AG04450 (cell line): ENCODE data around the gene PRTG. TPM values are rescaled to one million over a fixed set of nuclear protein-coding genes. Genes with fewer than 3 reads are reported as not detected.
"Not testable (repeated sequence)": the region's sequence is repeated elsewhere in the genome, so short reads cannot be mapped to it uniquely, and the experiment has no call there.

Experiments used
- CTCF ChIA-PET: fragments of 300-600, 350-600 bp; formaldehyde crosslinking; extraction: SDS; loops from one replicate; lab custom pipeline; 2022; ENCODE audit warnings: antibody characterized with exemption, inconsistent platforms; lab: Charles Lee
- POLR2A ChIA-PET: fragments of 350-600 bp; formaldehyde crosslinking; extraction: SDS; loops from one replicate; lab custom pipeline; 2021; ENCODE audit warnings: antibody characterized with exemption, inconsistent platforms; lab: Yijun Ruan, JAX
- DNase-seq: peaks from one replicate; pipeline ENCODE4 v3.0.0-alpha.2; 2011; ENCODE audit warnings: low read depth, low spot score
- H3K27ac ChIP-seq: one replicate; pipeline ENCODE4 v1.5.1; 2012; ENCODE audit warnings: low read depth, low read length, control low read depth
- H3K27me3 ChIP-seq: one replicate; pipeline ENCODE4 v1.6.0; 2012; ENCODE audit warnings: low read length; ENCODE audit not compliant: control insufficient read depth, insufficient read depth
- H3K4me3 ChIP-seq: 2 replicates; pipeline ENCODE4 v1.5.1; 2011; ENCODE audit warnings: mild to moderate bottlenecking, low read depth, low read length, control low read depth
- H3K9me3 ChIP-seq: 2 replicates; pipeline ENCODE4 v1.5.1; 2012; ENCODE audit warnings: low read length; ENCODE audit not compliant: control insufficient read depth, insufficient read depth
- polyA plus RNA-seq: library from polyadenylated mRNA; depleted of rRNA; stranded (reverse); fragments of >200 nt; gene quantifications from 2 replicates; pipeline ENCODE4 v1.2.3, GENCODE V29; 2011
- TF ChIP-seq, protein P1 (sequence below): IDR thresholded peaks from 2 replicates; pipeline ENCODE4 v1.5.1; 2011; ENCODE audit warnings: low read depth, low read length, control low read depth, inconsistent platforms

Gene PRTG
- polyA plus RNA-seq, 1 experiment, result 1.2 TPM

DNA sequence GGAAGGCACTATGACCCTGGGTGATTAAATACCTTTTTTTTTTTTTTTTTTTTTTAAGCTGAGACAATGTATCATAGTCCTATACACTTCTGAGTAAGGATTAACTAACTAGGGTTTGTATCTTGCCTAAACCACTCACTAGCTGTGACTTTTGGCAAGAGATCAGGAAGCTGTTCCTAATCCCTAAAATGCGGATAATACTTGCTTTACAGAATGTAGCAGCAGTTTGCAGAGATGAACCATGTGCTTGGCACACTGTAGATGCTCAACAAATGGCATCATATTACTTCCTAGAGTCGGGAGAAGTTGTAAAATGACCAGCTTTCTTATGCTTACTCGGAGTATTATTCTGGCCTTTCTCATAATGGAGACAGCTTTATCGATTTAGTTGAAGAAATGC lies 129.2 kb downstream of the PRTG start:
- H3K27ac ChIP-seq, result no peak overlapping the region
- H3K4me3 ChIP-seq, result no peak overlapping the region
- H3K27me3 ChIP-seq, result no peaks in the 10 kb centered on the region
- POLR2A ChIA-PET, result no interaction called here
- H3K9me3 ChIP-seq, result no peaks in the 10 kb centered on the region
- CTCF ChIA-PET, result interaction anchor here (0.6 kb wide), 2 partner anchors 299 to 447 kb away, joined by 3 read pairs; no protein-coding TSS in a partner anchor
- TF ChIP-seq, protein P1, sequence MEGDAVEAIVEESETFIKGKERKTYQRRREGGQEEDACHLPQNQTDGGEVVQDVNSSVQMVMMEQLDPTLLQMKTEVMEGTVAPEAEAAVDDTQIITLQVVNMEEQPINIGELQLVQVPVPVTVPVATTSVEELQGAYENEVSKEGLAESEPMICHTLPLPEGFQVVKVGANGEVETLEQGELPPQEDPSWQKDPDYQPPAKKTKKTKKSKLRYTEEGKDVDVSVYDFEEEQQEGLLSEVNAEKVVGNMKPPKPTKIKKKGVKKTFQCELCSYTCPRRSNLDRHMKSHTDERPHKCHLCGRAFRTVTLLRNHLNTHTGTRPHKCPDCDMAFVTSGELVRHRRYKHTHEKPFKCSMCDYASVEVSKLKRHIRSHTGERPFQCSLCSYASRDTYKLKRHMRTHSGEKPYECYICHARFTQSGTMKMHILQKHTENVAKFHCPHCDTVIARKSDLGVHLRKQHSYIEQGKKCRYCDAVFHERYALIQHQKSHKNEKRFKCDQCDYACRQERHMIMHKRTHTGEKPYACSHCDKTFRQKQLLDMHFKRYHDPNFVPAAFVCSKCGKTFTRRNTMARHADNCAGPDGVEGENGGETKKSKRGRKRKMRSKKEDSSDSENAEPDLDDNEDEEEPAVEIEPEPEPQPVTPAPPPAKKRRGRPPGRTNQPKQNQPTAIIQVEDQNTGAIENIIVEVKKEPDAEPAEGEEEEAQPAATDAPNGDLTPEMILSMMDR, result no peak
- no peak for DNase-seq

DNA sequence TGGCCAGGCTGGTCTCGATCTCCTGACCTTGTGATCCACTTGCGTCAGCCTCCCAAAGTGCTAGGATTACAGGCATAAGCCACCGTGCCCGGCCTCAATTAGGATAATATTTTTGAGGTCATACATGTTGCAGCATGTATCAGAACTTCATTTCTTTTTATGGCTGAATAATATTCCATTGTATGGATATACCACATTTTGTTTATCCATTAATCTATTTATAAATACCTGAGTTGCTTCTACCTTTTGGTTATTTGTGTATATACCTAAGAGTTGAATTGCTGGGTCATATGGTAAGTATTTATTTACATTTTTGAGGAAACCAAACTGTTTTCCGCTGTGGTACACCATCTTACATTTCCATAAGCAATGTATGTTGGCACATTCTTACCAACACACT lies 136.7 kb downstream of the PRTG start:
- CTCF ChIA-PET, result no interaction called here
- POLR2A ChIA-PET, result no interaction called here
- H3K9me3 ChIP-seq, result no peaks in the 10 kb centered on the region
- TF ChIP-seq, protein P1, result no peak
- no peaks in the 10 kb centered on the region for H3K27me3 ChIP-seq
- no peak for DNase-seq
- H3K27ac ChIP-seq, result no peak overlapping the region
- no peak overlapping the region for H3K4me3 ChIP-seq

DNA sequence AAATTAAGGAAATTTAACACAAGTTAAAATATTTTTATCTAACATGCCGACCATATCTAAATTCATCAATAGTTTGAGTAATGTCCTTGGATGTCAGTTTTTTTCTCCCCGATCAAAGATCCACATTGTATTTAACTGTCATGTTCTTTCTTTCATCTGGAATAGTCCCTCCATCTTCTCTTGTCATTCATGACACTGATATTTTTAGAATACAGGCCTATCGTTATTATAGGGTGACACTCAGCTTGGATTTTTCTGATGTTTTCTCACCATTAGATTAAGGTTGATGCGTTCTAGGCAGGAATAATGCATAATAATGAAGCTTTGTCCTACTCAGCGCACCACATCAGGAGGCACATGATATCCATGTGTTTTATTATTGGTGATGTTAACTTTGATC lies 141.6 kb downstream of the PRTG start:
- TF ChIP-seq, protein P1, result no peak
- H3K9me3 ChIP-seq, result no peaks in the 10 kb centered on the region
- DNase-seq, result no peak
- H3K27ac ChIP-seq, result no peak overlapping the region
- POLR2A ChIA-PET, result no interaction called here
- H3K4me3 ChIP-seq, result no peak overlapping the region
- H3K27me3 ChIP-seq, result no peaks in the 10 kb centered on the region
- CTCF ChIA-PET, result interaction anchor here (0.8 kb wide), 1 partner anchor 8 kb away, joined by 3 read pairs; no protein-coding TSS in a partner anchor

DNA sequence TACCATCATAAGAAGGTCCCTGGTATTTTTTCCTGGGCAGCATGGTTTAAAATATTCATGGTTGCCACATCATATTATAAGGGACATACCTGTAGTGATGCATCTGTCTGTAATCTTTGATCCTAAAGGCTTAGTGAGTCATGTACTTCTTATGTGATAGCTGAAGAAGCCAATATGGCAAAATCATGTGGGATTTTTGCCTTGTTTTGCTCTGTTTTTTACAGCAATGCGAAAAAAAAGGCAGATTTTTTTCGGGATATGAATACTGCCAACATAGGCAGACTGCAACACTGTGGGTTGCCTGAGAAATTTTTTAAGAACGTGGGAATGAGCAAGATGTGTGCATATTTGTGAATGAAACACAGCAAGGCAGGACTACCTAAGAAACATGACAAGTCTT lies 143.5 kb downstream of the PRTG start:
- Histone ChIP-seq H3K4me3 (no peak overlapping the region), H3K9me3 (no peaks in the 10 kb centered on the region), H3K27me3 (peaks cover 3% of the 10 kb centered on the region), H3K27ac (no peak overlapping the region)
- POLR2A ChIA-PET, result interaction anchor here (0.6 kb wide), 1 partner anchor 55 kb away, joined by 3 read pairs; no protein-coding TSS in a partner anchor
- CTCF ChIA-PET, result no interaction called here
- TF ChIP-seq, protein P1, result no peak
- no peak for DNase-seq

DNA sequence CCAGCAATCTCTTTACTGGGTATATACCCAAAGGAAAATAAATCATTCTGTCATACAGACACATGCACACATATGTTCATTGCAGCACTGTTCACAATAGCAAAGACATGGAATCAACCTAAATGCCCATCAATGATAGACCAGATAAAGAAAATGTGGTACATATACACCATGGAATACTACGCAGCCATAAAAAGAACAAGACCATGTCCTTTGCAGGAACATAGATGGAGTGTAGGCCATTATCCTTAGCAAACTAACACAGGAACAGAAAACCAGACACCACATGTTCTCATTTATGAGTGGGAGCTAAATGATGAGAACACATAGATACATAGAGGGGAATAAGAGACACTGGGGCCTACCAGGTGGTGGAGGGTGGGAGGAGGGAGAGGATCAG lies 149.9 kb downstream of the PRTG start:
- H3K9me3 ChIP-seq, DNase-seq, H3K27me3 ChIP-seq, H3K27ac ChIP-seq, POLR2A ChIA-PET, H3K4me3 ChIP-seq: not testable (repeated sequence)
- CTCF ChIA-PET, result interaction anchor here (0.6 to 0.8 kb wide), 2 partner anchors 9 to 484 kb away, joined by 3 read pairs; no protein-coding TSS in a partner anchor
